Trophoblast cell (in vitro differentiated cells and primary cell): ENCODE data around the gene ZNF148.

Experiments
- DNase-seq, 2 donors: peaks; one replicate each; pipeline ENCODE4 v3.0.0-alpha.2; 2016
- H2AFZ ChIP-seq: 2 replicates; pipeline ENCODE4 v1.6.1; 2013; ENCODE audit warnings: low read length, moderate library complexity, mild to moderate bottlenecking; ENCODE audit not compliant: insufficient read depth, poor library complexity
- H2AK5ac ChIP-seq: 2 replicates; pipeline ENCODE4 v1.6.1; 2013; ENCODE audit warnings: mild to moderate bottlenecking, low read length
- H2BK120ac ChIP-seq: 2 replicates; pipeline ENCODE4 v1.6.1; 2013; ENCODE audit warnings: low read length, mild to moderate bottlenecking, moderate library complexity; ENCODE audit not compliant: insufficient read depth, poor library complexity
- H2BK12ac ChIP-seq: 2 replicates; pipeline ENCODE4 v1.6.1; 2013; ENCODE audit warnings: mild to moderate bottlenecking, low read length, moderate library complexity
- H2BK5ac ChIP-seq: 2 replicates; pipeline ENCODE4 v1.6.1; 2013; ENCODE audit warnings: low read length, low read depth, moderate library complexity, mild to moderate bottlenecking; ENCODE audit not compliant: poor library complexity
- H3K14ac ChIP-seq: 2 replicates; pipeline ENCODE4 v1.6.1; 2013; ENCODE audit warnings: mild to moderate bottlenecking, low read length
- H3K18ac ChIP-seq: 2 replicates; pipeline ENCODE4 v1.6.1; 2013; ENCODE audit warnings: mild to moderate bottlenecking, low read length
- H3K23ac ChIP-seq: 2 replicates; pipeline ENCODE4 v1.6.1; 2013; ENCODE audit warnings: low read length
- H3K27ac ChIP-seq: 2 replicates; pipeline ENCODE4 v1.5.1; 2013; ENCODE audit warnings: low read depth, mild to moderate bottlenecking, inconsistent platforms, low read length, moderate library complexity
- H3K27me3 ChIP-seq: 2 replicates; pipeline ENCODE4 v1.6.1; 2013; ENCODE audit warnings: inconsistent platforms, mild to moderate bottlenecking, low read length, moderate library complexity; ENCODE audit not compliant: insufficient read depth
- H3K36me3 ChIP-seq, 2 experiments: 1 replicate in 1 of 2; 2 replicates in 1 of 2; pipeline ENCODE4 v1.6.1; 2013; ENCODE audit warnings: low read length in 2 of 2, mild to moderate bottlenecking in 2 of 2, moderate library complexity in 1 of 2; ENCODE audit not compliant: insufficient read depth in 2 of 2, control insufficient read depth in 1 of 2
- H3K4ac ChIP-seq: 2 replicates; pipeline ENCODE4 v1.6.1; 2013; ENCODE audit warnings: low read depth, mild to moderate bottlenecking, low read length, moderate library complexity
- H3K4me1 ChIP-seq, 2 experiments: 1 replicate in 1 of 2; 2 replicates in 1 of 2; pipeline ENCODE4 v1.6.1; 2013; ENCODE audit warnings: low read length in 2 of 2, mild to moderate bottlenecking in 2 of 2, moderate library complexity in 1 of 2; ENCODE audit not compliant: insufficient read depth in 2 of 2, control insufficient read depth in 1 of 2
- H3K4me2 ChIP-seq: 2 replicates; pipeline ENCODE4 v1.6.1; 2013; ENCODE audit warnings: inconsistent platforms, mild to moderate bottlenecking, low read length, moderate library complexity
- H3K4me3 ChIP-seq: 2 replicates; pipeline ENCODE4 v1.5.1; 2013; ENCODE audit warnings: mild to moderate bottlenecking, low read depth, low read length, inconsistent platforms
- H3K79me1 ChIP-seq: one replicate; pipeline ENCODE4 v1.6.1; 2013; ENCODE audit warnings: low read length
- H3K79me2 ChIP-seq: 2 replicates; pipeline ENCODE4 v1.6.1; 2013; ENCODE audit warnings: low read length, mild to moderate bottlenecking; ENCODE audit not compliant: control insufficient read depth, insufficient read depth, poor library complexity
- H3K9ac ChIP-seq: 2 replicates; pipeline ENCODE4 v1.6.1; 2013; ENCODE audit warnings: mild to moderate bottlenecking, low read length
- H3K9me3 ChIP-seq: 2 replicates; pipeline ENCODE4 v1.6.1; 2013; ENCODE audit warnings: low read depth, mild to moderate bottlenecking, control low read depth, inconsistent platforms, low read length; ENCODE audit not compliant: insufficient read depth
- H4K12ac ChIP-seq: 2 replicates; pipeline ENCODE4 v1.6.1; 2013; ENCODE audit warnings: low read depth, mild to moderate bottlenecking, low read length, moderate library complexity
- H4K8ac ChIP-seq: 2 replicates; pipeline ENCODE4 v1.6.1; 2013; ENCODE audit warnings: low read depth, mild to moderate bottlenecking, low read length, moderate library complexity
- H4K91ac ChIP-seq: one replicate; pipeline ENCODE4 v1.6.1; 2013; ENCODE audit warnings: low read depth, mild to moderate bottlenecking, low read length, moderate library complexity
- WGBS: extraction: QIAGEN DNeasy Blood & Tissue Kit; methylation state at CpG from one replicate; pipeline ENCODE4 v1.1.7; 2013; ENCODE audit warnings: missing lambda C conversion rate; ENCODE audit not compliant: insufficient read length, insufficient coverage; ENCODE audit errors: extremely low coverage; 5-methylcytosine and 5-hydroxymethylcytosine counted together

The ZNF148 gene

DNA sequence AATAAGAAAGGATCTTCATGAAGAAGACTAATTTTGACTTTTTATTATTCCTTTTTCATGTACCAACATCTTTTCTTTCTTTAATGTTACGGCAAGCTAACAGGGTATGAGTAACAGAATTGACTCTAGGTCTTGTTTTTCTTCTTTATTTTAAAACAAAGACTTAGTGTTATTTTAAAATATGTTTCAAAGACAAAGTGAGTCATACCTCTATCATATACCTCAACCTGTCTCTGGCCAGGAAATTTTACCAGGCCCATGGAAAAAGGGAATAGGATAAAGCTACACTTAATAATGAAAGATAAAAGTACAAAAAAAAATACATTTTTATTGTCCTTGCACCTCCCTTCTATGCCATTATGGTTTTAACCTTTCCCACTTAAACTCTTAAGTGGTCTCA is 57.4 kb downstream of the ZNF148 start:
- H2BK12ac ChIP-seq = no peak overlapping the region
- no peaks in the 10 kb centered on the region for H3K79me2 ChIP-seq
- no peak overlapping the region for H4K8ac ChIP-seq
- no peak overlapping the region for H4K91ac ChIP-seq
- H3K9me3 ChIP-seq = no peaks in the 10 kb centered on the region
- H3K4me1 ChIP-seq = peaks cover 0 to 2% of the 10 kb centered on the region in 2 experiments
- H3K27me3 ChIP-seq = no peaks in the 10 kb centered on the region
- H3K4me2 ChIP-seq = no peak overlapping the region
- no peak overlapping the region for H3K23ac ChIP-seq
- no peaks in the 10 kb centered on the region for H3K79me1 ChIP-seq
- H3K36me3 ChIP-seq = peaks cover 0 to 1% of the 10 kb centered on the region in 2 experiments
- no peak overlapping the region for H3K9ac ChIP-seq
- no peak overlapping the region for H3K4ac ChIP-seq
- H3K18ac ChIP-seq = no peak overlapping the region
- H2AFZ ChIP-seq = no peak overlapping the region
- H4K12ac ChIP-seq = no peak overlapping the region
- no peak overlapping the region for H2BK5ac ChIP-seq
- WGBS = no CpG with 5 or more reads among the region's 1 CpG
- H2BK120ac ChIP-seq = no peak overlapping the region
- no peak overlapping the region for H3K27ac ChIP-seq
- no peak overlapping the region for H3K14ac ChIP-seq
- no peak overlapping the region for H3K4me3 ChIP-seq
- DNase-seq = no peak
- no peak overlapping the region for H2AK5ac ChIP-seq

DNA sequence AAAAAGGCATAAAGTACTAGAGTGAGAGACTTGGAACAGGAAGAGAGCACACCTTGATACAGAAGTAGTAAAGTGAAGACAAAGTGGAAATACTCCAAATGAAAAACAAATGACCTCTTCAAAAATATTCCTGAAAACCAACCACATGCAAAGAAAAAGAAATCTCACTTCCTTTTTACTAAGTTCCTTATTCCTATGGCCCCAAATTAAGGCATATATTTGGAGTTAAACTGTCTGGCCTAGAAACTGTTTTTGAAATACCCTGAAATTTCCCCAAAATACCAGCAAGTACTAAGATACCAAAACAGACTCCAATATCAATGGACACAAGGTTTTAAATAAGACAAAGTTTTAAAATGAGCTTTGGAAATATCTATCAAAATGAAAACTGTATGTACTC is 58.2 kb downstream of the ZNF148 start:
- H3K4ac ChIP-seq = no peak overlapping the region

DNA sequence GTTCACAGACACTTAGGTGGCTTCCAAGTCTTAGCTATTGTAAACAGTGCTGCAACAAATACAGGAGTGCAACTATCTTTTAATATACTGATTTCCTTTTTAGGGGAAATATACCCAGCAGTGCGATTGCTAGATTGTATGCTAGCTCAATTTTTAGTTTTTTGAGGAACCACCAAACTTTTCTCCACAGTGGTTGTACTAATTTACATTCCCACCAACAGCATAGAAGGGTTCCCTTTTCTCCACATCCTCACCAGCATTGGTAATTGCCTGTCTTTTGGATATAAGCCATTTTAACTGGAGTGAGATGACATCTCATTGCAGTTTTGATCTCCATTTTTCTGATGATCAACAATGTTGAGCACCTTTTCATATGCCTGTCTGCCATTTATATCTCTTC is 58.9 kb downstream of the ZNF148 start:
- Histone ChIP-seq H2BK5ac (no peak overlapping the region), H4K91ac (no peak overlapping the region), H3K36me3 (no peaks in the 10 kb centered on the region), H3K79me1 (no peaks in the 10 kb centered on the region), H4K8ac (no peak overlapping the region), H2AK5ac (no peak overlapping the region), H3K14ac (no peak overlapping the region), H3K4me2 (no peak overlapping the region), H3K79me2 (no peaks in the 10 kb centered on the region), H2BK120ac (no peak overlapping the region), H3K27ac (no peak overlapping the region), H3K9me3 (no peaks in the 10 kb centered on the region), H3K27me3 (no peaks in the 10 kb centered on the region), H3K4ac (no peak overlapping the region), H3K4me1 (peaks cover 0 to 2% of the 10 kb centered on the region in 2 experiments), H3K23ac (no peak overlapping the region), H2BK12ac (no peak overlapping the region), H4K12ac (no peak overlapping the region), H2AFZ (no peak overlapping the region), H3K4me3 (no peak overlapping the region), H3K18ac (no peak overlapping the region), H3K9ac (no peak overlapping the region)
- WGBS = no CpG with 5 or more reads among the region's 1 CpG
- no peak for DNase-seq

More for the DNA sequence above, 58.2 kb downstream of the ZNF148 start:
- Histone ChIP-seq H3K36me3 (no peaks in the 10 kb centered on the region), H3K4me3 (no peak overlapping the region), H3K23ac (no peak overlapping the region), H3K9me3 (no peaks in the 10 kb centered on the region), H3K9ac (no peak overlapping the region), H3K27me3 (no peaks in the 10 kb centered on the region), H3K4me2 (no peak overlapping the region), H3K79me1 (no peaks in the 10 kb centered on the region), H3K14ac (no peak overlapping the region), H2BK5ac (no peak overlapping the region), H4K12ac (no peak overlapping the region), H3K79me2 (no peaks in the 10 kb centered on the region), H2BK12ac (no peak overlapping the region), H2AFZ (no peak overlapping the region), H4K91ac (no peak overlapping the region), H2AK5ac (no peak overlapping the region), H3K18ac (no peak overlapping the region), H3K27ac (no peak overlapping the region), H3K4me1 (peaks cover 0 to 2% of the 10 kb centered on the region in 2 experiments), H2BK120ac (no peak overlapping the region), H4K8ac (no peak overlapping the region)
- DNase-seq = no peak

DNA sequence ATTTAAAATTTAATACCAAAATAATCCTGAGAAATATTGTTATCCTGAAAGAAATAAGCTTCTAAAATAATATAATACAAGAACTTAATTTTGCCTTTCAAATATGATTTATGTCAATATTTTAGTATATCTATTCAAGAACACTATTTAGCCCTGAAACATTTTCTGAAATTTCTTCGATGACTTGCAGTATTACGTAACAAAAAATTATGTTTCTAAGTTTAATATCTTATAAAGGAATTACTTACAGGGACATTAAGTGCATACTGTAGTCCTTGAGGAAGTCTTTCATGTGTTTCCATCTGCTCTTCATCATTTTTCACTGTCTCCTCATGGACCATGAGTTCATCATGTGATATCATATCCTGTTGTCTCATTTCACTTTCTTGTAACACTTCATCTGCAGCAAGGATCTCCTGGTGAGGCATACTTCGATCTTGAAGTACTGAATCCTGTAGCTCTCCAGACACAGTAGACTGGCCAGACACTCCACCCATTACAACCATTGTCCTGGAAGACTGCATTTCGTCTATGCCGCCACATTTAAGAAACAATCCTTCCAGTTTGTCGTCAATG is 62.0 kb downstream of the ZNF148 start:
- Histone ChIP-seq H4K8ac (no peak overlapping the region), H2AFZ (no peak overlapping the region), H3K14ac (no peak overlapping the region), H3K79me2 (no peaks in the 10 kb centered on the region), H3K27ac (no peak overlapping the region), H3K23ac (no peak overlapping the region), H3K4ac (no peak overlapping the region), H4K12ac (no peak overlapping the region), H3K4me3 (no peak overlapping the region), H2BK120ac (no peak overlapping the region), H3K79me1 (no peaks in the 10 kb centered on the region), H3K9ac (no peak overlapping the region), H2BK12ac (no peak overlapping the region), H3K27me3 (no peaks in the 10 kb centered on the region), H3K18ac (no peak overlapping the region), H3K9me3 (no peaks in the 10 kb centered on the region), H3K4me2 (no peak overlapping the region), H2AK5ac (no peak overlapping the region), H4K91ac (no peak overlapping the region), H2BK5ac (no peak overlapping the region), H3K4me1 (peaks cover 0 to 2% of the 10 kb centered on the region in 2 experiments), H3K36me3 (no peaks in the 10 kb centered on the region)
- WGBS = no CpG with 5 or more reads among the region's 6 CpGs
- no peak for DNase-seq
